T-helper 22 cell (primary cell): ENCODE results near the gene TBCK.

Experiments used
- DNase-seq: peaks from one replicate; pipeline ENCODE4 v3.0.0-alpha.2; 2020; ENCODE audit warnings: low read depth

TBCK gene

DNA sequence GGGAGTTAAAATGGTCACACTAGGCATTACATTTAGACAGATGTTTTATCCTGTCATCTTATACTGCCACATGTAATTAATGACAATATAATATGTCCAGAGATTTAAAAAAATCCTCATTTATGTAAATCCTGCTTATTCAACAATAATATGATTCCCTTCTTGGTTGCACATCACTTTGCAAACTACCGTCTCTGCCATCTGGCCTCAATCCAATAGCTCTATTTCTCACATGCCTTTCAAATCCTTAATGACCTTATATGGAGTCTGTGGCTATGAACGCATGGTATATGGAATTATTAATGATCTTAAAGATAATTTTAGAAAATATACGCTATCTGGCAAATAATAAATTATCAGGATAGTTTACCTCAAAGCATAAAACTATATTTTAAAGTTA is 276.2 kb downstream of the TBCK start:
- DNase-seq, result no peak

DNA sequence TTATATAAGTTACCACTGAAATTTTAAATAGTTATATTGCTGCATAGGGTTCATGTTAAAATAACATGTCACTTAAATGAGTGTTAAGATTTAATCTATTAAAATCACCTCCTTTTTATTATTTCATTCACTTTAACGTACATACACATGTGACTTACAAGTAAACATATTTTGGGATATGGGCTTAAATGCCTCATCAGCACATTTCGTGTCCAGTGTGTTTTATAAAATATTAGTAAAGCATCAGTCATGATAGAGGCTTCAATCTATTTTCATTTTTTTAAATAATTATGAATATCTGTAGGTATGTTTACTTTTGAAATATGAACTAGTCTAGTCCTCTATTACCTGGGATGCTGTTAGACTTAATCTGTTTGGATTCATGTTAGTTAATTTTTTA is 277.1 kb downstream of the TBCK start:
- no peak for DNase-seq

DNA sequence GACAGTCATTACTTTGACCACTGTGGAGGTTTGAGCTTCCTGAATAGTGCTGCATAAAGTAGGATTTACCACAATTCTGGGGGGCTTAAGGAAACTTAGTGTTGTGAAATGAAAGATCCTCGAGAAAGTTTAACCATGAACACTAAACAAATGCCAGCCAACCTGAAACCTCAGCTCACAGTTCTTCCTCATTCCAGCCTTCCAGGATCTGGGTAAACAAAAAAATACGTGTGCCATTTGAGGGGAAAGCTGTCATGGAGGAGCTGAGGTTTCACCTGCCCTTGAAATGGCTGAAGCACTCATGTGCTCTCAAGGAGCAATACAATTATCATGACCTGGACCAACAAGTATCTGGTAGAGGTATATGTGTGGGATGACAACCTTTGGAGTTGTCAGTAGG is 278.0 kb downstream of the TBCK start:
- no peak for DNase-seq

DNA sequence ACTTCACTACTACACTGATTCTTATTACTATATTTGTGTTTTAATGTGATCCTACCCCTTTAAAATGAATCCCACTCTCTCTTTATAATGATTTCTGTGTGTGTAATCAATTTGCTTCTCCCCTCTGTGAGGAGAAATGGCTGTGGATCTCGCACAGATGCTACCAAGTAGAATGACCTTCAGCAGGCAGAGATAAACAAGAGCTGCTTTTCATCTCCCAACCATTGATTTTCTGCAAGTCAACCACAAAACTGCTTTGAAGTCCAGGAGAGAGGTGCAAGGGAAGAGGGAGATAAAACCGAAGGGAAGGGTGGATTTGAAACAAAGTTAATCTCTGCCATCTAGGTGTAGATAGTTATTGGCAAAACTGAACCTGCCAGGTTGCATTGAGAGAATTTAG is 279.2 kb downstream of the TBCK start:
- DNase-seq, result no peak

DNA sequence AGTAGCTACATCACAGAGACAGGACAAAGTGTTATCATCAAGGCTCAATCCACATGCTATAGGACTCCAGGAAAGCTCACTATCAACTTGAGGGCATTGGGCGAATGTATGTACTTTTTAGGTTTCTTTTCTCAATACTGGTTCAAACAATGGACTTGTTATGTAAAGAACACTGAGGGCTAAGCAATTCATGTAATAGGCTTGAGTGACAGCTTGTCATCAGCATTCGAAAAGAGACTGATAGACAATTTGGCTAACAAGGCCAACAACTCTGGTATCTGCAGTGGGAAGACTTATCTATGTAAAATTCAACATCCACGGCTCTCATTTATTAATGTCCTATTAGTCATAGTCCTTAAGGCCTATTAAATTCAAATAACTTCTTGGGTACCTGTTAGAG is 279.7 kb downstream of the TBCK start:
- no peak for DNase-seq

DNA sequence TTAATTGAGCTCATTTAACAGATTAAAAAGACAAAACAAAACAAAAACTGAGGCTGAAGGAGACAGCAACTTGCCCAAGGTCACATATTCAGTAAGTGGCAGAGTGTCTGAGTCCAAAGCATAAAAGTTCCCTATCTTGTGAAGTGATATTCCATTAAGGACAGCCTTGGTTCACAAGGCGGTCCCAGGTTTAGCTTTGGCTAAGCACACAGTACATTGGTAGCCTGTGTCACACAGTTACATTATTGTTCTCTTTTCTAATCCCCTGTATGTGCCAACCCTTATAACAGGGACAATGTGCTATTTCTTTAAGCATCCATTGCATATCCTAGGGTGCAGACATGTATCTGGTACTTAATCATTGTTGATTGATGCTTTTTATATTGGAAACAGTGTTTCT is 280.8 kb downstream of the TBCK start:
- DNase-seq, result no peak

DNA sequence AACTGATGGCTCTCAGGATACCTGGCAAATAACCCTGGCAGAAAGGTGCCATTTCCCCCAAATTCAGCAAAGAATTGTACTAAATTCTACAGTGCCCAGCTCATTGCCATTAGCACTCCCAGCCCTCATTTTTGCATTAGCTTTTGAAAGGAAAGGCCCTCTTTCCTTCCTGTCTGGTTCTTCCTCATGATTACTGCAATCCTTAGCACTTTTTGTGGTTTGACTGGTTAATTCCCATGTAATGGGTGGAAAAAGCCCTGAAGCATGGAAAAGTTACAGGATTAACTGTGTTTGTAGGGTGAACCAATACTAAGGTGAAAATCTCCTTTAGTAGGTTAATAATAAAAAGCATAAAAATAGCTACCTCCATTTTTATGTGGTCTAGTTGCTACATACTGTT is 281.3 kb downstream of the TBCK start:
- no peak for DNase-seq

DNA sequence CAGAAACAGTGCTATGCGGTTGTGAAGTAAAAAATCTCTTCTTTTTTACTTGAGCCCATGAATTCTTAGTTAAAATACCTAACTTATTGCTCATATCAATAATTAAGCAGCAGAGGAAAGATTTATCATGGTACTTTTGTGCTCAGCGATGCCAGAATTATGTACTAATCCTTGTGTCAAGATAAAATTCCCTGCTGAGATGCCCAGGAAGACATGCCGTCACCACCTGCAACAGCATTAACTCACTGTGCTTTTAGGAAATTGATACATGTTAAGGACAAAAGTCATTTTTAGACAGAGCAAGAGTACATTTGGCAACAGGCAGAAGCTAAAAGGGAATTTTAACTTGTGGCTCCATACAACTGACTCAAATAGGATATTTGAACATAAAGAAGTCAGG is 281.8 kb downstream of the TBCK start:
- no peak for DNase-seq

DNA sequence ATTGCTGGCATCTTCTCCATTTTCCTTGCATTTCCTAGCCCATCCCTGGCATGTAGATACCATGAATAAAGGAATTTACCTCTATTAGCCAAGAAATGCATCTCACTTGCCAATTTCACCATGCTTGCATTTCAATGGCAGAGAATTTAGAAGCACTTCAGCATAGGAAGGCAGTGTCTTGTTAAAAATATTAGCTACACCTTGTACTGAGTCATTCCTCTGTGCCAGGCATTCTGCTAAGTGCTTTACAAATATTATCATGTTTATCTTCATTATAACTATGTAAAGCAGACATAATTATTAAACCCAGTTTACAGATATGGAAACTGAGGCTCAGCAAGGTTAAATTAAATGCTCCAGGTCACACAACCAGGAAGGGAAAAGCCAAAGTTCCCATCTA is 282.5 kb downstream of the TBCK start:
- no peak for DNase-seq

DNA sequence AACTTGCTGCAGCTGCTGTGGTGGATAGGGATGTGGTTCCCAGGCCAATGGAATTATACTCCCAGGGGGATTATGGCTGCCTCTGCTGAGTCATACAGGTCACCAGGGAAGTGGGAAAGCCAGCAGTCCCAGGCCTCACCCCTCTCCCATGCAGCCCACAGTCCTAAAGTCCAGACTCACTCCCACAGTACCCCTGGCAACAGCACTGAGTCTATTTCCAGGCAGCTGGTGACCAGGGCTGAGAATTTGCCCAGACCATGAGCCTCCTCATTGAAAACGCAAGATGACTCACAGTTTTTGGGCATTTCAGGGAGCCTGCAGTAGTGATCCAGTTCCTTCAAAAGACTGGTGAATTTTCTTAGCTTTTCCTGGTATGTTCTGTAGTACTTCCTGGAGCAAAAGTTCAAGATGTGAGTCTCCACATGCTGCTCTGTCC is 283.1 kb downstream of the TBCK start:
- no peak for DNase-seq

DNA sequence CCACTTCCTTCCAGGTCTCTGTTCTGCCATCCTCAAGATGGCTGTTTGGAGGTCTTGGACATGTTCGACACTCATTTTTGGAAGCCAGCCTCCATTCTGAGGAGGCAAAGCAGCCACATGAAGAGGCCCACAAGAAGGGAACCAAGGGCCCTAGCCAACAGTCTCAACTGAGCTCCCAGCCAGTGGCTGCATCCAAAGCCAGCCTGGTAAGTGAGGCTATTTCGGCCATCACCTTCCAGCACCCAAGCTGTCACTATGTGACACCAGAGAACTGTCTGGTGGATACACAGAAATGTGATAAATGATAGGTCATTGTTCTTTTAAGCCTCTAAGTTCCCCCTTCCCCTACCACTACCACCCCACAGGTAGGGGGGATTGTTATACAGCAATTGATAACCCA is 293.6 kb downstream of the TBCK start:
- no peak for DNase-seq

DNA sequence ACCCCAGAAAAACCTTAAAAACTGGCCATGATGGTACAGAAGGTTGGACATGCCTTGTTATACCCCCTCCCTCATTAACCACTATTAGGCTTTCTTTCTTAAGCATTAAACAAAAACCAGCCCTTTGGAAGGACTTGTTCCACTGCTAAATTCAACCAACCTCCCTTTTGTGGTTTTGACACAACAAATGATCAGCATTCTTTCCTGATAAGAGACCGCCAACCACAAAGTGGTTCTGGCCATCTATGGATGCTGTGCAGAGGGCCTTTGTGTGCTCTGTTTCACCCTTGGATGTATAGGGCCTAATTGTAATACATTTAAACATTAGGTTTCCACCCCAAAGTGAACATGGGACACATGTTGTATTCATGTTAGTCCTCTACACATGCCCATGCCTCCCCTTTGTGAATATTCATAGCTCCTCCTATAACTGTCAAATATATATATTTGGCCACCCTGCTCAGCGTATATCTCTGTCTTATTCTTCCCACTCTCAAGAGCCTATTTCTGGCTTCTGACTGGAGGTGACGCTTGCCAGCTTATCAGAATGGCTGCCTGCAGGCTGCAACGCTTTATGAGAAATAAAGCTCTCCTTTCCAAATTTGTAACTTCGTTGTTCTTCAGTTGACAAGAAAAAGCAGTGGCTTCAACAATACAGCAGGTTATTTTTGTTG is 294.1 kb downstream of the TBCK start:
- no peak for DNase-seq

DNA sequence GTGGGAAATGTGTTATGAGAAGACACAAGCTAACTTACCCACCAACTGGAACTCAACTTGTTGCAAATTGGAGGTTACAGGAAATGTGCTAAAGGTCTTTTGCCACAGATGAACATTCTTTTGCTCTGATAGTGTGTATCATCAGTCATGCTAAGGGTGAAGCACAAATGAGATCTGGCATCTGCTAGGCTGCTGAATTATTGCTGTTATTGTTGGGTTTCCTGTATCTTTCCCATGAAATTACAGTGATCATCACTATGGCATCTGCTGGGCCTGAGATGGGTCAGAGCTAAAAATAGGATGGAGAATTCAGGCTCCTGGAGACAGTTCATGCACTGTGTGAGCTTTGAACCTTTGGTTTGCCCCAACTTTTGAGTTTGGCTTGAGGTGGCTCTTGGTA is 296.2 kb downstream of the TBCK start:
- no peak for DNase-seq

DNA sequence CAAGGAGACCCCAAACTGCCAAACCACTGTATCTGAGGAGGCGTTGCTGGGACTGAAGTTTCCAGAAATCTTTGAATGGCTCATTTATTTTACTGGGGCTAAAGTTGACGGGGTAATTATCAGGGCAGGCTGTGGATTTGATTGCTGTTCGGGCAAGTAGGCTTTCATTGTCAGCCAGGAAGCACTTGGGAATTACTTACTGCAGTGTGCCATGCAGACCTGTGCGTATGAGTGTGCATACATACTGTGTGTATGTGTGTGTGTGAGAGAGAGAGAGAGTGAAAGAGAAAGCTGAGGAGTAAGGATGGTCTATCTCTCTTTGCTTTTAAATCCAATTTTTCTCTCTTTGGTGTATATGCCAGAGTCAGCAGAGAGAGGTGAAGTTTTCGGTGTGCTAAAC is 298.0 kb downstream of the TBCK start:
- no peak for DNase-seq

DNA sequence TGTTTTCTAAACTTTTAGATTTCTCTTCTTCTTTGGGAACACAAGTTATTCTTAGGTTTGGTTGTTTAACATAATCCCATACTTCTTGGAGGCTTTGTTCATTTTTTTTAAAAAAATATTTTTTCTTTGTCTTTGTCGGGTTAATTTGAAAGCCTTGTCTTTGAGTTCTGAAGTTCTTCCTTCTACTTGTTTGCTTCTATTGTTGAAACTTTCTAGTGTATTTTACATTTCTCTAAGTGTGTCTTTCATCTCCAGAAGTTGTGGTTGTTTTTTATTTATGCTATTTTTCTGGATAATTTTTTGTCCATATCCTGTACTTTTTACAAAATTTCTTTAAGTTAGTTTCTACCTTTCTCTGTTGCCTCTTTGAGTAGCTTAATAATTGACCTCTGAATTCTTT is 304.6 kb downstream of the TBCK start:
- no peak for DNase-seq

DNA sequence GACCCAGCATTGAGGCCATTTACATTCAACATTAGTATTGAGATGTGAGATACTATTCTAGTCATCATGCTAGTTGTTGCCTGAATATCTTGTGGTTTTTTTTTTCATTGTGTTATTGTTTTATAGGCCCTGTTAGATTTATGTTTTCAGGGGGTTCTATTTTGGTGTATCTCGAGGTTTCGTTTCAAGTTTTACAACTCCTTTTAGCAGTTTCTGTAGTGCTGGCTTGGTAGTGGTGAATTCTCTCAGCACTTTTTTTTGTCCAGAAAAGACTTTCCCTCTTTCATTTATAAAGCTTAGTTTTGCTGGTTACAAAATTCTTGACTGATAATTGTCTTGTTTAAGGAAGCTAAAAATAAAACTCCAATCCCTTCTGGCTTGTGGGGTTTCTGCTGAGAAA is 305.2 kb downstream of the TBCK start:
- no peak for DNase-seq

DNA sequence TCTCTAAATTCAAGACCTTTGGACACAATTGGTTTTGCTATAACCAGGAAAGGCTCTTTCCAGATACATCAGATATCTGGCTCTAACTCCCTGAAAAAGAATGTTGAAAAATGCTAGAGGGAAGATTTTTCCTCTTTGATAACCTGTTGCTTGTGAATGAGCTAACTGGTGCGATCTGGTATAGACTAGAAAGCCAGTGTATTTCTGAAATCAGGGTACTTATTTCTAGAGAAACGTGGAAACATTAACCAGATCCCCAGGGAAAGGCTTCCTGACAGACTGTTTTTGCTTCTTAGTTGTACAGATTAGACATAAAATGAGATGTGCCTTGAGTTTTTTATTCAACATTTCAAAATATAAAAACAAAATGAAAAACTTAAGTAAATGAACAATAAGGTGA is 313.0 kb downstream of the TBCK start:
- DNase-seq, result no peak

DNA sequence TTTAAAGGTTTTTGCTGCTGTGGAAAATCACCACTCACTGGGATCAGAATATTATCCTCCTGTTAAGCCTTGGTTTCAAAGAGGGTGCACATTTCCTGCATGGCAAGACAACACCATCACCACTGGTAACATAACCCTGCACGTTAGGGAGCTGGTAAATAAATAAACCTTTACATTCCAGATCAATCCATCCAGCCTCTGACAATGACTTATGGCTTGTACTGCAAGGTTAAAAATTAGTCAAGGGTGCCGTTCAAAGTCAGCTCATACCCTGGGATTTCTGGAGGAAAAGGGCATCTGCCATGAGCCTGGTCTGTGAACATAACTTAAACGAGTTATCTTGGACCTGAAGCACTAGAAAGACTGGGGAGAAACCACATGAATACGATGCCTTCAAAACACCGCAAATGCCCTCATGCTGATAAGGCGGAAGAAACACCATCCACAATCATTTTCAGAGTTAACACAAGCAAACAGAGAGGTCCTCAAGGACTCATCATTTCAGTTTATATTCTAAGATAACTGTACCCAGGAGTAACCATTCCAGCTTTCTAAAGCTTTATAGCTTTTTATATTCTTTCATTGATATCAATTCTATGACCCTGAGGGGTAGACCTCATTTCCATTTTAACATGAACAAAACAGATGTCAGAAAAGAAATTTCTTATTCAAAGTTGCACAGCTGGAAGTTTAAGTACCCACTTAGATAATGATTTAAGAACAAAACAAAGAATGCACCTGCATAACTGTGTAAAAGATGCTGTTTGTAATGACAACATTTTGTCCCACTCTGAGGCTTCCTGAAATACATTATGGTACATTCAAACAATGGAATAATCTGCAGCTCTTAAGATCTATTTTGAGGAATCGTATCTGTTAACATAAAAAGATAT is 317.6 kb downstream of the TBCK start:
- no peak for DNase-seq

DNA sequence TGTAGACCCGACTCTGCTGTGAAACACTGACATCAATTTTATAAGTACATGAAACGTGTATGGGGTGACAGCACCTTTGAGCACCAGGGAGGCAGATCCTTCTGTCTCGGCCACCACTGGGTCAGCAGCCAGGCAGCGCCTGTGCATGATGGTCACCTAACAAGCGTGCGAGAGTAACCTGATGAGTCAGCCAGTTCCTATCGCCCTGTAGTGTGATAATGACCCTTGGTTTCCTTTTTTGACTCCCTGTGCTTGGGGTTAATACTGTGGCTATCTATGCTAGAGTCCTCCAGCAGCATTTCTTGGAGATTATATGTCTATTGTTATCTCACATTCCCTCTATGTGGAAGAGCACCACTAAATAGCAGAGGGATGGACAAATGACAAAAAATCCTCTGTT is 319.2 kb downstream of the TBCK start:
- no peak for DNase-seq

DNA sequence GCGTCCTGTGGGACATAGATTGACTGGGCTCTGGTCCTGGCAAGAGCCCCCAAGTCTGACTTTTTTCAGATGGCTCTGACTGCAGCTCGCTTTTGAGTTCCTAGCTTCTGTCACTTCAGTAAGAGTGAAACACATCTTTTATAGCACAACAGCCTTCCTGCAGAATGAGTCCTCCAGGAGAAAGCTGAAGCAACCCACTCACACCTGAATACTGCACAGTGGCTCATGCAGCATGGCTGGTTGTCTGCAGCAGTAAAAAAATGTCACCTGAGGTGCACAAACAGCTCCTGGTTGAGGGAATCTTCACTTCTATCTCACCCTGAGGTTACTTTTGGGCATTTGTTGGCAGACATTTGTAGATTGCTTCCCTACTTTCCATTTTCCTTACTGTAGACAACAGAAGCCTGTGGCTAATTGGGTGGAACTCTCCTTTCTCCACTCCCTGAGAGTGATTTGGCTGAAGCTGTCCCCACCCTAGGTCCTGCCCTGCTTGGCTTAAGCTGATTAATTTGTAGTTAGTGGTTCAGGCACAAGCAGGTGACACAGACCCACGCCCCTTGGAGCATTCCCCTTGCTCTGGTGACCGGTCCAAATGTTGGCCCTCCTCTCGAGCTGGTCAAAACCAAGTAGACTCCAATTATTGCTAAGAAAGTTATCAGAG is 321.0 kb downstream of the TBCK start:
- no peak for DNase-seq

DNA sequence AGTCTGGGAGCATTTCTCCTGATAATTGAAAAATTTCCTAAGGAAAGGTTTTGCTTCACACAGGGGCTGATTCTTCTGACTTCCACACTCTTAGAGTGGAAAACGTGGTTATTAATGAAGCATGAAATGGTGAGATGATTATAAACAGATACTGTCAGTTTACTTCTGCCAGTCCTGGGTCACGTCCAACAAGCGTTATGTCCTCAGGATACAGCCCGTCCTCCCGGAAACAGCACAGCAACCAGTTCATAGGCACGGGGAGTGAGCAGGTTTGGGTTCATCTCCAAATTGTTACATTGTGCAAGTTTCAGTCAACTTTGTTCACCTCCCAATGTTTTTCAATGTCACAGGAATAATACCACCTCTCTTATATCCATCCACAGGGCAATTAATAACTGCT is 321.9 kb downstream of the TBCK start:
- no peak for DNase-seq

DNA sequence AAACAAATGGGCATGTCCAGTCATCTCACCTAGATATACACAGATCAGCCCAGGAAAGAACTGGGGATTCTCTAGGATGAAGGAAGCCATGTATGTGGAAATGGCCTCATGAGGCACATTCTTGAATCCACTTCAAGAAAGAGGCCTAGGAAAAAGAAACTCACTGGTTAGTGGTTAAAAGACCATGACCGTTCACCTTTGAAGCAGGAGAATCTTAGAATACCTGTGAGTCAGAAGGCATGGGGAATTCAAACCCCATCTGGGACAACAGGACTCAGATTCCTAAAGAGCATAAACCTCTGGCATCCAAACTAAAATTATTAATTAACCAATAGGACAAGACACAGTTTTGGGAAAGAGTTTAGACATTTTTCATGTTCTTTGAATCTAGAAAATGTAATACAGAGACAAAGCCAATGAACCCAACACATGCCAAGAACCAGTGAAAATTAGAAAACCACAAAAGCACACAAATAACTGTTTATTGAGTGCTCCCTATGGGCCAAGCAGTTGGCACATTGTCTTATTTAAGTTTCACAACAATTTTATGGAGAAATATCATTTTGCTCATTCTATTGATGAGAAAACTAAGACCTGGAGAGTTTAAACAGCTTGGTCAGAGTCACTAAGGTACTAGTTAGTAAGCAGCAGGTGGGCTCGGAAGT is 323.2 kb downstream of the TBCK start:
- no peak for DNase-seq

DNA sequence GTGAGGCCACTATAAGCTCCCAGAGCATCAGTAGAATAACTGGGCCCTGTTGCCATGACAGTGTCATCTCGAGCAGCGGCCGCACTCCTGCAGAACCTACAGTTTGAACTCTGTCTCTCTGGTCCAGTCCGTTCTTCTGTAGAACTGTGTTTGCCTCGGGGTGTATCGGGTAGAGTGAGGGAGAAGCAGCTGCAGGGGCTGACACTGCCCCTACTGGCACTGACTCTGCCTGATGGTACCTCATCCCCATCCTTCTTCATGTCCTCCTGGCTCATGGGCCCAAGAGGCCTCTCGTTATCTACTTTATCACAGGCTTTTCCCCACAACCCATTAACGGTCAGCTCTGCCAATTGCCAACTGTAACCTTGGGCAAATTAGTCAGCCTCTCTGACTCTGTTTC is 324.3 kb downstream of the TBCK start:
- DNase-seq, result no peak
